ENCODE results near the gene MYO9A. TPM values are rescaled to one million over a fixed set of nuclear protein-coding genes. Genes with fewer than 3 reads are reported as not detected.

MYO9A gene
- total RNA-seq, 4 donors from 2014 or later, result 88.5 to 183 (median 115) TPM

GRCh38 chr15:71820127-71820526 is 297.8 kb downstream of the MYO9A start:
- H3K27me3 ChIP-seq, result no peaks in the 10 kb centered on the region
- no peaks in the 10 kb centered on the region for H3K9me3 ChIP-seq
- WGBS, 2 donors, result 95 to 100% methylated on average over 1 of the region's 1 CpG
- intact Hi-C loops (cut with DNase I), result no loop called here
- H3K4me3 ChIP-seq (replicated peaks in 1 of 3), result no peak overlapping the region
- DNase-seq, result no peak
- H3K27ac ChIP-seq, result no peak overlapping the region
- H3K4me1 ChIP-seq, result no peaks in the 10 kb centered on the region
- peaks cover 0 to 2% of the 10 kb centered on the region in 2 donors for H3K36me3 ChIP-seq
- TF ChIP-seq POLR2A (IDR thresholded peaks at IDR 0.05) (no peak), CTCF (IDR thresholded peaks at IDR 0.05) (no peak)

- Histone ChIP-seq H3K4me1 (no peaks in the 10 kb centered on the region), H3K27ac (no peak overlapping the region), H3K36me3 (peaks cover 0 to 2% of the 10 kb centered on the region in 2 donors), H3K4me3 (replicated peaks in 1 of 3) (no peak overlapping the region), H3K9me3 (no peaks in the 10 kb centered on the region), H3K27me3 (no peaks in the 10 kb centered on the region)
- 98 to 99% methylated on average over 13 of the region's 13 CpGs for WGBS, 2 donors
- intact Hi-C loops (cut with DNase I), result no loop called here
- DNase-seq, result no peak
- TF ChIP-seq POLR2A (IDR thresholded peaks at IDR 0.05) (no peak), CTCF (IDR thresholded peaks at IDR 0.05) (no peak)
These were observed 300.6 kb downstream of the MYO9A start for GRCh38 chr15:71817351-71817750.

GRCh38 chr15:71815301-71815700 is 302.6 kb downstream of the MYO9A start:
- 92 to 96% methylated on average over 3 of the region's 3 CpGs for WGBS, 2 donors
- Histone ChIP-seq H3K36me3 (no peaks in the 10 kb centered on the region), H3K27me3 (no peaks in the 10 kb centered on the region), H3K9me3 (no peaks in the 10 kb centered on the region), H3K27ac (no peak overlapping the region), H3K4me1 (no peaks in the 10 kb centered on the region), H3K4me3 (replicated peaks in 1 of 3) (no peak overlapping the region)
- DNase-seq, result no peak
- TF ChIP-seq POLR2A (IDR thresholded peaks at IDR 0.05) (no peak), CTCF (IDR thresholded peaks at IDR 0.05) (no peak)
- intact Hi-C loops (cut with DNase I), result no loop called here

GRCh38 chr15:71813723-71814470 is 304.1 kb downstream of the MYO9A start:
- no peak for TF ChIP-seq CTCF (IDR thresholded peaks at IDR 0.05)
- no peak for TF ChIP-seq POLR2A (IDR thresholded peaks at IDR 0.05)
- intact Hi-C loops (cut with DNase I), result no loop called here
- no peak for DNase-seq
- H3K36me3 ChIP-seq, result no peaks in the 10 kb centered on the region
- H3K27me3 ChIP-seq, result no peaks in the 10 kb centered on the region
- no peak overlapping the region for H3K27ac ChIP-seq
- H3K4me3 ChIP-seq (replicated peaks in 1 of 3), result no peak overlapping the region
- no peaks in the 10 kb centered on the region for H3K4me1 ChIP-seq
- H3K9me3 ChIP-seq, result no peaks in the 10 kb centered on the region
- 84 to 92% methylated on average over 7 to 9 of the region's 9 CpGs for WGBS, 2 donors

GRCh38 chr15:71812966-71813722 is 304.8 kb downstream of the MYO9A start:
- no peaks in the 10 kb centered on the region for H3K4me1 ChIP-seq
- intact Hi-C loops (cut with DNase I), result no loop called here
- no peaks in the 10 kb centered on the region for H3K9me3 ChIP-seq
- no peak overlapping the region for H3K27ac ChIP-seq
- TF ChIP-seq CTCF (IDR thresholded peaks at IDR 0.05) (no peak), POLR2A (IDR thresholded peaks at IDR 0.05) (no peak)
- H3K4me3 ChIP-seq (replicated peaks in 1 of 3), result no peak overlapping the region
- WGBS, 2 donors, result 89 to 95% methylated on average over 4 to 14 of the region's 16 CpGs
- DNase-seq, result no peak
- no peaks in the 10 kb centered on the region for H3K27me3 ChIP-seq
- H3K36me3 ChIP-seq, result no peaks in the 10 kb centered on the region

All from thyroid gland (tissue), 4 donors.